HFFc6 (cell line): ENCODE data around the gene ZNF780B. TPM values are rescaled to one million over a fixed set of nuclear protein-coding genes. Genes with fewer than 3 reads are reported as not detected.
A peak's percentile ranks its signal among the peaks of the same experiment; 100 is the strongest.
"Not testable (repeated sequence)": the region's sequence is repeated elsewhere in the genome, so short reads cannot be mapped to it uniquely, and the experiment has no call there.

Experiments used
- DNase-seq: peaks from one replicate; pipeline ENCODE4 v3.0.0-alpha.2; 2018
- H3K27ac Mint-ChIP-seq: 2 replicates; pipeline ENCODE4 v1.8.0; 2020; ENCODE audit warnings: mild to moderate bottlenecking, mixed read lengths
- H3K27me3 Mint-ChIP-seq: 2 replicates; pipeline ENCODE4 v1.8.0; 2021; ENCODE audit warnings: mild to moderate bottlenecking, moderate library complexity, mixed read lengths; ENCODE audit not compliant: insufficient read depth
- H3K36me3 Mint-ChIP-seq: 2 replicates; pipeline ENCODE4 v1.8.0; 2021; ENCODE audit warnings: low read depth, mixed read lengths
- H3K4me1 Mint-ChIP-seq: 2 replicates; pipeline ENCODE4 v1.8.0; 2020; ENCODE audit warnings: low read depth, mixed read lengths
- H3K4me3 Mint-ChIP-seq: 2 replicates; pipeline ENCODE4 v1.8.0; 2020; ENCODE audit warnings: mild to moderate bottlenecking, moderate library complexity, mixed read lengths
- H3K9me3 Mint-ChIP-seq: 2 replicates; pipeline ENCODE4 v1.8.0; 2020; ENCODE audit warnings: mild to moderate bottlenecking, mixed read lengths
- CTCF ChIP-seq: fragments of 200-600 bp; sonication (generic); IDR thresholded peaks from 2 replicates; pipeline ENCODE4 v1.5.0; 2021; ENCODE audit warnings: antibody characterized with exemption, mild to moderate bottlenecking
- total RNA-seq, 6 experiments: library from RNA; stranded (reverse); fragmentation: NEBNext Ultra II Directional; extraction: Animal tissue kit (Norgen Biotek cat#: 25700); gene quantifications; 2 replicates in 1 of 6; 3 replicates in 5 of 6; pipeline ENCODE4 v1.2.3, GENCODE V29; 2021

The ZNF780B gene
- total RNA-seq, 6 experiments from 2014 or later: 7.3 to 9.9 (median 8.8) TPM

GRCh38 chr19:40057166-40057565, 1.1 kb upstream of the ZNF780B start:
- no peak for DNase-seq
- H3K4me1 Mint-ChIP-seq: peaks cover 28% of the 10 kb centered on the region
- no peak overlapping the region for H3K4me3 Mint-ChIP-seq
- peaks cover 5% of the 10 kb centered on the region for H3K27me3 Mint-ChIP-seq
- peaks cover 37% of the 10 kb centered on the region for H3K9me3 Mint-ChIP-seq
- peaks cover 54% of the 10 kb centered on the region for H3K36me3 Mint-ChIP-seq
- no peak overlapping the region for H3K27ac Mint-ChIP-seq
- TF ChIP-seq CTCF: no peak

GRCh38 chr19:40056505-40056904, 474 bp upstream of the ZNF780B start:
- no peak for TF ChIP-seq CTCF
- Mint-ChIP-seq H3K27ac (peak overlapping the region; percentile 91), H3K4me1 (peaks cover 28% of the 10 kb centered on the region), H3K9me3 (peaks cover 39% of the 10 kb centered on the region), H3K27me3 (peaks cover 5% of the 10 kb centered on the region), H3K36me3 (peaks cover 58% of the 10 kb centered on the region), H3K4me3 (peak overlapping the region; percentile 100)
- DNase-seq: no peak

- Mint-ChIP-seq H3K9me3 (peaks cover 44% of the 10 kb centered on the region), H3K27me3 (peaks cover 6% of the 10 kb centered on the region), H3K27ac (no peak overlapping the region), H3K36me3 (peaks cover 69% of the 10 kb centered on the region), H3K4me1 (peaks cover 28% of the 10 kb centered on the region), H3K4me3 (peak overlapping the region; percentile 100)
- DNase-seq: no peak
- TF ChIP-seq CTCF: no peak
Observed at GRCh38 chr19:40055049-40055448, 982 bp downstream of the ZNF780B start.

- Mint-ChIP-seq H3K27me3 (peaks cover 6% of the 10 kb centered on the region), H3K36me3 (peaks cover 68% of the 10 kb centered on the region), H3K9me3 (peaks cover 40% of the 10 kb centered on the region), H3K4me3 (peak overlapping the region; percentile 100), H3K4me1 (peaks cover 28% of the 10 kb centered on the region), H3K27ac (no peak overlapping the region)
- no peak for DNase-seq
- no peak for TF ChIP-seq CTCF
Observed at GRCh38 chr19:40054632-40055031, 1.4 kb downstream of the ZNF780B start.

GRCh38 chr19:40053491-40053890, 2.5 kb downstream of the ZNF780B start:
- H3K4me3 Mint-ChIP-seq: no peak overlapping the region
- H3K36me3 Mint-ChIP-seq: peaks cover 68% of the 10 kb centered on the region
- no peak overlapping the region for H3K27ac Mint-ChIP-seq
- TF ChIP-seq CTCF: no peak
- H3K27me3 Mint-ChIP-seq: peaks cover 6% of the 10 kb centered on the region
- H3K9me3 Mint-ChIP-seq: peaks cover 33% of the 10 kb centered on the region
- H3K4me1 Mint-ChIP-seq: peaks cover 28% of the 10 kb centered on the region
- DNase-seq: no peak

- H3K27ac Mint-ChIP-seq, H3K4me1 Mint-ChIP-seq, H3K4me3 Mint-ChIP-seq, H3K27me3 Mint-ChIP-seq, DNase-seq: not testable (repeated sequence)
- peaks cover 76% of the 10 kb centered on the region for H3K9me3 Mint-ChIP-seq
- peaks cover 61% of the 10 kb centered on the region for H3K36me3 Mint-ChIP-seq
Observed at GRCh38 chr19:40041718-40042117, 14.3 kb downstream of the ZNF780B start.

GRCh38 chr19:40038047-40038446, 18.0 kb downstream of the ZNF780B start:
- peaks cover 63% of the 10 kb centered on the region for H3K36me3 Mint-ChIP-seq
- not testable (repeated sequence) for DNase-seq, H3K4me3 Mint-ChIP-seq, H3K27ac Mint-ChIP-seq, H3K4me1 Mint-ChIP-seq, H3K27me3 Mint-ChIP-seq
- H3K9me3 Mint-ChIP-seq: peaks cover 79% of the 10 kb centered on the region
